Dedifferentiated amniotic fluid mesenchymal stem cell (primary cell): ENCODE data around the gene NF2.

Experiments used
- DNase-seq: peaks from one replicate; pipeline ENCODE4 v3.0.0-alpha.2; 2016; ENCODE audit errors: extremely low spot score

Gene NF2

DNA sequence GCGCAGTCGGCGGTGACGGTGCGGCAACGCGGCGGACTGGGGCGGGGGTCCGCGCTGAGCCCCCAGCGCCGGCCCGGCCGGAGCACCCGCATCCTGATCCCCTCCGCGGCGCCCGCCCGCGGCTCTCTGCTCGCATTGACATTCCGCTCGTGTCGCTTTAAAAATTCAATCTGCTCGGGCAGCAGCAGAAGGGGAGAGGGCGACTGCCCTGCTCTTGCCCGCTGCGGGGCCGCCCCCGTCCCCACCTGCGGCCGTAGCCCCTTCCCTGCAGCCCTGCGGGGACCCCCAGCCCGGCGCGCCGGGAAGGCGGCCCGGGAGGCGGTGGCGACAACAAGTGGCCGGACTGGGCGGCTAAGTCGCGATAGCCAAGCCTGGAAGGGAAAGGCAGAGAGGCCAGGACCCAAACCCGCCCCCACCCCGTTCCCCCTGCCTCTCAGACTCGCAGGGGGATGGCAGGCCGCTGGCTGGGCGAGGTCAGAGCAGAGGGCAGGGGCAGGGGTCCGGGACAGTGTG is 117.4 kb downstream of the NF2 start:
- DNase-seq, result no peak

GRCh38 chr22:29722151-29722550 is 118.7 kb downstream of the NF2 start:
- no peak for DNase-seq

DNA sequence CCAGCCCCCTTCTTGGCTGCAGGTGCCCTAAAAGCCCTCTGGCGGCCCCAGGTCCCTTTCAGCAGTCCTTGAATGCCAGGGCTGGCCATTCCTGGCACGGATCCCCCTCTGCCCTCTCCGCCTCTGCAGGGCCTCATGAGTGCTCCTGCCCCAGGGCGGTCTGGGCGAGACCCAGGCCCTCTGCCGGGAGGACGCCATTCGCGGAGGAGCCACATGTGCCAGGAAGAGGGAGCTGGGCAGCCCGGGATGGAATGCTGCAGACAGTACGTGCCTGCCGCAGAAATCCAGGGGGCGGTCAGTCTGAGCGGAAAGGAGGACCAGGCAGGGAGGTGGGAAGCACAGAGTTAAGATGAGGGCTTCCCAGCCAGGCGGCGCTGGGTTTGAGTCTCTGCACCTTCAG is 119.2 kb downstream of the NF2 start:
- DNase-seq, result no peak

- DNase-seq, result no peak
Observed at GRCh38 chr22:29723766-29724165, 120.3 kb downstream of the NF2 start.

- DNase-seq, result no peak
Observed at GRCh38 chr22:29724843-29725242, 121.4 kb downstream of the NF2 start.

DNA sequence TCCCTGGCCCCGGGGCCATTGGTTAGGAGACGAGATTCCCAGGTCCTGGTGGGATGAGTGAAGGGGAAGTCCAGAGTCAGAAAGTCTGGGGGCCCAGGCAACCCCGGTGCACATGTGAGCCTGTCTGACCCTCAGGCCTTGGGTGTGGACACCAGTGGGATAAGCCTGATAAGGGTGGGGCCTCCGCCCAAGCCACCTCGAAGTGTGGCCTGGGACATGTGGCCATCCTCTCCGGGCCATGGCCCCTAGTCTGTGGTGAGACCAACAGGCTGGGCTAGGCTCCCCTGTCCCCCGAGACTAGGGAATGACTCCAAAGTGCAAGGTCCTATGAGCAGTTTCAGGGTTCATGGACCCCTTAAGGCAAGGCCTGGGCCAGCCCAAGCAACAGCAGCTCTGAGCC is 122.7 kb downstream of the NF2 start:
- DNase-seq, result no peak

DNA sequence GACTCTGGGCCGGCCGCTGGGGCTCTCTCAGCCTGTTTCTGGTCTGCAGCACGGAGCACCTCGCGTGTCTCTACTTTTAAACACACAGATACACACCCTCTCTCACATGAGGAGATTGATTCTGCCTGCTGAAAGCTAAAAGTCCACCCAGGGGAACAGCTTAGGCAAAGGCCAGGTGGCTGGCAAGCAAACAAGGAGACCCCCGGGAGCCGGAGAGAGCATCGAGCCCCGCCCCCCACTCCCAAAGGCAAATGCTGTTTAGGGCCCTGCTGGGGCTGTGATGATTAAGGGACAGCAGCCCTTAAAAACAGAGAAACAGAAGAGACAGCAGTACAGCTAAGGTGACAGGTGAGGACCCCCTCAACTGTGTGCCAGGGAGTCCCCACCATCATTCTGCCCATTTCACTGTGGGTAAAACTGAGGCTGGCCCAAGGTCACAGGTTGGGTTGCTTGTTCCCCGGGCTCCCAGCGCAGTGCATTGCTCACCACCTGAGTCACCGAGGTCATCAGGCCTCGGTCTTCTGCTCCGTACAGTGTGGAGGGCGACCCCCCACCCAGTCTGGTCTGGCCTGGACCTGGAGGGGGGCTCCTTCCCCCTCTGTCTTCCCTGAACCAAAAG is 123.2 kb downstream of the NF2 start:
- DNase-seq, result no peak

- DNase-seq, result no peak
Observed at GRCh38 chr22:29727131-29727523, 123.7 kb downstream of the NF2 start.

DNA sequence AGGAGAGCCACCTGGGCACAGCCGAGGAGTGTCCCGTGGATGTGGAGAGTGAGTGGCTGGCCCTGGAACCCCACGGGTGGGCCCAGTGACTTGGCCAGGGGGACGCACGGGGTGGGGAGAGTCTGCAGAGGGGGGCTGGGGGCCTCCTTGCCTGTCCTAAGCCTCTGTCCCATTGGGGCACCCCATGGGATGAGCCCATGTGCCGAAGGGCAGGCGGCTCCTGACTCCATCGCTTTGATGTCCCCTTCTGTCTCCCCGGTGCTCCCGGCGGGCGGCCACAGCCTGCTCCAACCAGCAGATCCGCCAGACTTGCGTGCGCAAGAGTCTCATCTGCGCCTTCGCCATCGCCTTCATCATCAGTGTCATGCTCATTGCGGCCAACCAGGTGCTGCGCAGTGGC is 125.7 kb downstream of the NF2 start:
- DNase-seq, result no peak

GRCh38 chr22:29731058-29731850 is 127.8 kb downstream of the NF2 start:
- no peak for DNase-seq

- DNase-seq, result no peak
Observed at GRCh38 chr22:29732883-29733282, 129.4 kb downstream of the NF2 start.

DNA sequence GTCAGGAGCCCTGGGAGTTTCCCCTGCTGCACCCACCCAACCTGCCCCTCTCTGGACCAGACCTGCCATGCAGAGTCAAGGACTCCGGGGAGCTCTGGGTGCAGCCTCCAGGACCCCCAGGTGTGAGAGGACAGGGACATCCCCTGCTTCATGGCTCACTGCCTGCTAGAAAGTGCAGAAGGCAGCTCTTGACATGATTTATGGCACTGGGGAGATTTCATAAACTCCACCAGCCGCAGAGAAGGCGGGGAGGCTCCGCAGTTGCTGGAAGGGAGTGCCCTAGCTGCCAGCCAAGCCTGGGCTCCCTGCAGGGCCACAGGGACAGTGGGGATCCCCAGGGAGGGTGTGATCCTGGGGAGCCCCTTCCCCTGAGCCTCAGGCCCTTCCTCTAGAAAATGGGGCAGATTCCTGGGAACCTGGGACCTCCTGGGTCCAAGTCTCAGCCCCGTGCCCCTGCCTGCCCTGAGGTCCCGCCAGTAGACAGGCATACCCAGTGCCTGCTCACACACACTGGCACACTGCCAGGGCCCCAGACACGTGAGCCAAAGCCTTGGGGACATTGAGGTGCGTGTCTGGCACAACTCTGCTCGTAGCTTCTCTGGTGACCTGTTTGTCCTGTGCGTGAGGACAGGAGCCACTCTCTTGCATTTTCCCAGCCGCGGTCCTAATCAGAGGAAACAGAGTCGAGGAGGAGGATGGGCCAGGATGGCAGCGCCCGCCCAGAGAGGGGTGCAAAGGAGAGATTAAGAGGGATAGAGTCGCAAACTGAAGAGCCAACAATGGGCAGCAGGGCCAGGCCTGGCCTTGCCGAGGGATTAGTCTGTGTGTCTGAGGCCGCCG is 130.1 kb downstream of the NF2 start:
- DNase-seq, result no peak

DNA sequence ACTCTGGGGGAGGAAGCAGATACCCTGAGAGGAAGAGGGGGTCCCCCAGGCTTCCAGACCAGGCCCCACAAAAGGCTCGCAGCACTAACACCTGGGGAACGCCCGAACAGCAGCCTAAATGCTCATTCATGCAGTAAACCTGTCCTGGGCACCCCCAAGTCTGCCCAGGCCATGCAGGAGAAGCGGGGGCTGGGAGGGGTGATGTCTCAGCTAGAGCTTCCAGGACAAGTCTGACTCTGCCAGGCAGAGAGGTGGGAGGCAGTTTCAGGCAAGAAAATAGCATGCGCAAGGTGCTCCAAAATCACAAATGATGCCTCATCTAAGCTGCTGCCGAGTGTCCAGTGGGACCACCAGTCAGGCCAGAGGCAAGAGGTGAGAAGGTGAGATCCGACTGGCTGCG is 131.0 kb downstream of the NF2 start:
- DNase-seq, result no peak

DNA sequence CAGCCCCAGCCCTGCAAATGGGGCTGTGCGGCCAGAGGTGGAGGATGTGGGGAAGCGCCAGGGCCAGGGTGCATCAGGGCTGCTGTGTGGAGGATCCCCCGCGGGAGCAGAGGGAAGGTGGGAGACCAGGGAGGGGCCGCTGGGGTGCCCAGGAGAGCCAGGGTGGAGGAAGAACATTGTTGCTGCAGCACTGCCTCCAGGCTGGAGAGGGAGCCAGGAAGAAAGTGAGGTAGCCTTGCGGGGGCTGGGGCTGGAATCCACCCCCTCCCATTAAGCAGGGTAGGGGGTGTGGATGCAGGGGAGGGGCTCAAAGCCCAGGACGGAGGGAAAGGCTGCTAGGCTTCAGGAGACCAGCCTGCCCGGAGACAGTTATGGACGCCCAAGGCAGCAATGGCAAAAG is 131.4 kb downstream of the NF2 start:
- no peak for DNase-seq

- no peak for DNase-seq
Observed at GRCh38 chr22:29735416-29735815, 132.0 kb downstream of the NF2 start.

- no peak for DNase-seq
Observed at GRCh38 chr22:29737251-29738117, 134.1 kb downstream of the NF2 start.

DNA sequence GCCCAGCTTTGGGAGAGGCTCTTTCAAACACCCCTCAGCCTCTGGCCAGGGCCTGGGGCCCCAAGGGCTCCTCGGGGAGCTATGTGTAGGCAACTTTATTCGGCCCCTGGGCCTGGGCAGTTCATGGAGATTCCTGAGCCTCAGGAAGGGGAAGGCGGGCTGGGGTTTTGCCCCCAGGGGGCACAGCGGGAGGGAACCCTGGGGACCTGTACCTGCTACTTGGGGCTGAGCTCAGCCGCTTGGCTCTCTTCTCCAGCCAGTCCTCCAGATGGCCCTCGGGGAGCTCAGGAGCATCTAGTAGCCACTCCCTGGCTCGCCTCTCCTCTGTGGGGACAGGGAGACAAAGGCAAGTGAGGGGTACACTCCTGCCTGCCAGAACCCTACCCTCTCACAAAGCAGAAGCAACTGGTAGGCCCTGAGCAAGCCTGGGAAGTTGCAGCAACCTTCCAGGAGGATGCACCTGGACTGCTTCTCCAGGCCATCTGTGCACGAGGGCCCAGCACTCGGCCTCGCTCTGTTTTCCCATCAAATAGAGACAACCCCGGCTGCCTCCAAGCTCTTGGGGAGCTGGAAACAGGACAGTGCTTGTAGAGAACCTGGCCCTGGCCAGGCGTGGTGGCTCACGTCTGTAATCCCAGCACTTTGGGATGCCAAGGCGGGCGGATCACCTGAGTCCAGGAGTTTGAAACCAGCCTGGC is 134.8 kb downstream of the NF2 start:
- DNase-seq, result no peak

GRCh38 chr22:29739346-29739875 is 136.0 kb downstream of the NF2 start:
- DNase-seq, result no peak

DNA sequence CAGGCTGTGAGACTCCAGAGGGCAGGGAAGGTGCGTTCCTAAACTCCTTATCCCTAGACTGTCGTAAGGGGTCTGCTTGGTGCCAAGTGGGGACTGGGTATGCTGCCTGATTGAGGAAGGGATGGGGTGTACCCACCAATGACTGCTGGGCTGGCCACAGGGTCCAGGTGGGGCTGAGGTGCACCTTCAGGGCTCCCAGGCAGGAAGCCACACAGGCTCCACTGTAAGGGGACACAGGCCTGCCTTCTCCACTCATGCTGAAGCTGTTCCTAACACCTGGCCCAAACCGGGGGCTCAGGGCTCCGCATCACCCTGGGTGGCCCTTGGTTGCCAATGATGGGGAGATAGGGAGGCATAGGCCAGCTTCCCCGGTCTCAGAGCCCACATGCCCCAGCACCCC is 136.8 kb downstream of the NF2 start:
- no peak for DNase-seq

GRCh38 chr22:29741926-29742325 is 138.5 kb downstream of the NF2 start:
- DNase-seq, result no peak

DNA sequence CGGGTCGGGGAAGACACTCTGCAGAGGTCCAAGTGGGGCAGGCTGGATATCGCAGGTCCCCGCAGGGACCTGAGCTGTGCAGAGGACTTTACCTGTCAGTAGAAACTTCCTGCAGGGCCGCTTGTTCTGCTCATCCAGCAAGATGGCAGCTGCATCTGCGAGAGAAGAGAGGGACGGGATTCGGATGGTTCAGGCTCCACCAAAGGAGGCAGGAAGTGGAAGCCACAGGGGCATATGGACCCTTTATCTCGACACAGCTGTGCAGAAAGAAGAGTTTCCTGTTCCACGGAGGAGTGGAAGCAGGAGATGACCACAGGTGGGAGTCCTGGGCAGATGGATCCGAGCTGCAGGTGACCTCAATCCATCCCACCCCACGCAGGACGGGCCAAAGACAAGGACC is 138.9 kb downstream of the NF2 start:
- DNase-seq, result no peak
